ENCODE measurements around the gene LRTM2.

DNA sequence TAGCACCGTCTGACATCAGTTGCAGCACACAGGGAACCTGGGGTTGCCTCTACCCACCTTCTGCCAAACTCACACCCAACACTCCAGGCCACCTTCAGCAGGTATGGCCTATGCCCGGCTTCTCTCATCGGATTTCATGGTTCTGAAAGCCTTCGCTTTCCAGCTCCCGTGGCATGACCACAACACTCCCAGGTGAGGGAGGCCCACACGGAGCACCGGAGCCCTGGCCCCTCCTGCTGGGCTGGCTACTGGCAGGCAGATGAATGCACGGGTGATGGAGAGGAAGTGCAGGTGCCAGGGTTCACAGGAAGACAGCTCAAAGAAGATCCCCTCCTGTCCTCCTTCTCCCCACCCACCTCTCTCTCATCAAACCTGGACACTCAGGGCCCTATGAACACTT lies 60.9 kb downstream of the LRTM2 start:
- TF ChIP-seq, protein P1, sequence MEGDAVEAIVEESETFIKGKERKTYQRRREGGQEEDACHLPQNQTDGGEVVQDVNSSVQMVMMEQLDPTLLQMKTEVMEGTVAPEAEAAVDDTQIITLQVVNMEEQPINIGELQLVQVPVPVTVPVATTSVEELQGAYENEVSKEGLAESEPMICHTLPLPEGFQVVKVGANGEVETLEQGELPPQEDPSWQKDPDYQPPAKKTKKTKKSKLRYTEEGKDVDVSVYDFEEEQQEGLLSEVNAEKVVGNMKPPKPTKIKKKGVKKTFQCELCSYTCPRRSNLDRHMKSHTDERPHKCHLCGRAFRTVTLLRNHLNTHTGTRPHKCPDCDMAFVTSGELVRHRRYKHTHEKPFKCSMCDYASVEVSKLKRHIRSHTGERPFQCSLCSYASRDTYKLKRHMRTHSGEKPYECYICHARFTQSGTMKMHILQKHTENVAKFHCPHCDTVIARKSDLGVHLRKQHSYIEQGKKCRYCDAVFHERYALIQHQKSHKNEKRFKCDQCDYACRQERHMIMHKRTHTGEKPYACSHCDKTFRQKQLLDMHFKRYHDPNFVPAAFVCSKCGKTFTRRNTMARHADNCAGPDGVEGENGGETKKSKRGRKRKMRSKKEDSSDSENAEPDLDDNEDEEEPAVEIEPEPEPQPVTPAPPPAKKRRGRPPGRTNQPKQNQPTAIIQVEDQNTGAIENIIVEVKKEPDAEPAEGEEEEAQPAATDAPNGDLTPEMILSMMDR (IDR thresholded peaks at IDR 0.05; ENCODE audit: insufficient read depth, low read length): no peak
- TF ChIP-seq, protein P2, sequence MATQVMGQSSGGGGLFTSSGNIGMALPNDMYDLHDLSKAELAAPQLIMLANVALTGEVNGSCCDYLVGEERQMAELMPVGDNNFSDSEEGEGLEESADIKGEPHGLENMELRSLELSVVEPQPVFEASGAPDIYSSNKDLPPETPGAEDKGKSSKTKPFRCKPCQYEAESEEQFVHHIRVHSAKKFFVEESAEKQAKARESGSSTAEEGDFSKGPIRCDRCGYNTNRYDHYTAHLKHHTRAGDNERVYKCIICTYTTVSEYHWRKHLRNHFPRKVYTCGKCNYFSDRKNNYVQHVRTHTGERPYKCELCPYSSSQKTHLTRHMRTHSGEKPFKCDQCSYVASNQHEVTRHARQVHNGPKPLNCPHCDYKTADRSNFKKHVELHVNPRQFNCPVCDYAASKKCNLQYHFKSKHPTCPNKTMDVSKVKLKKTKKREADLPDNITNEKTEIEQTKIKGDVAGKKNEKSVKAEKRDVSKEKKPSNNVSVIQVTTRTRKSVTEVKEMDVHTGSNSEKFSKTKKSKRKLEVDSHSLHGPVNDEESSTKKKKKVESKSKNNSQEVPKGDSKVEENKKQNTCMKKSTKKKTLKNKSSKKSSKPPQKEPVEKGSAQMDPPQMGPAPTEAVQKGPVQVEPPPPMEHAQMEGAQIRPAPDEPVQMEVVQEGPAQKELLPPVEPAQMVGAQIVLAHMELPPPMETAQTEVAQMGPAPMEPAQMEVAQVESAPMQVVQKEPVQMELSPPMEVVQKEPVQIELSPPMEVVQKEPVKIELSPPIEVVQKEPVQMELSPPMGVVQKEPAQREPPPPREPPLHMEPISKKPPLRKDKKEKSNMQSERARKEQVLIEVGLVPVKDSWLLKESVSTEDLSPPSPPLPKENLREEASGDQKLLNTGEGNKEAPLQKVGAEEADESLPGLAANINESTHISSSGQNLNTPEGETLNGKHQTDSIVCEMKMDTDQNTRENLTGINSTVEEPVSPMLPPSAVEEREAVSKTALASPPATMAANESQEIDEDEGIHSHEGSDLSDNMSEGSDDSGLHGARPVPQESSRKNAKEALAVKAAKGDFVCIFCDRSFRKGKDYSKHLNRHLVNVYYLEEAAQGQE (IDR thresholded peaks at IDR 0.05; ENCODE audit: insufficient replicate concordance, low read depth): no peak
- TF ChIP-seq GABPA (IDR thresholded peaks at IDR 0.05; ENCODE audit: low read depth): no peak

All from HL-60 (cell line).